Left ventricle myocardium superior (tissue), 1 donor: ENCODE data around the gene USH2A. TPM values are rescaled to one million over a fixed set of nuclear protein-coding genes. Genes with fewer than 3 reads are reported as not detected.
"Not testable (repeated sequence)": the region's sequence is repeated elsewhere in the genome, so short reads cannot be mapped to it uniquely, and the experiment has no call there.

Experiments used
- ATAC-seq: fragments of 200-7000 bp; cut with Tn5 transposase; one replicate; pipeline ENCODE4 v1.9.1; 2020; ENCODE audit warnings: mild to moderate bottlenecking, moderate library complexity
- DNase-seq: peaks from one replicate; pipeline ENCODE4 v3.0.0-alpha.2; 2020
- intact Hi-C: fragments of 100-400 bp; cut with micrococcal nuclease; formaldehyde crosslinking; loops from one replicate; pipeline ENCODE4 v1.11.0; 2022
- total RNA-seq: library from RNA; stranded (reverse); fragmentation: NEBNext Ultra II Directional; extraction: Animal tissue kit (Norgen Biotek cat#: 25700); gene quantifications from one replicate; pipeline ENCODE4 v1.2.1, GENCODE V29; 2021
- donor health status: DM: no; HTN: yes; CAD: no; lungs with severe emphysema.

USH2A gene
- total RNA-seq, 1 donor from 2014 or later, result 2.3 TPM

DNA sequence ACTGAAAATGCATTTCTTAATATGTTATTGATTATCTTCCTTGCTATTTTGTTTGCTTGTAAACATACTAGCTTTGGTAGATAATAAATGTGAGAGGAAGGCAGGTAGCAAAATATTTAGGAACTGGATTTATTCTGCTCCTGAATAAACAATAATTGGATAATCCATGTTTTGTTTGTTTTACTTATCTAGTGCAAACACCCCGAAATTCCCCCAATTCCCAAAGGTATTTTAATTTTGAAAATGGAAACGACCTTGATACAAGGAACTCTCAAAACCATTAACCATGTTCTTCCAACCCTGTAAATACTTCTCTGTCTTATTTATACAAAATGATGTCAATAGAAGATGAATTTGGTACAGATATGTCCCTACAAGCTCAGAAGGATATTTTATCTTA, 3.0 kb downstream of the USH2A start:
- intact Hi-C loops, result no loop called here
- no peak for ATAC-seq
- no peak for DNase-seq

DNA sequence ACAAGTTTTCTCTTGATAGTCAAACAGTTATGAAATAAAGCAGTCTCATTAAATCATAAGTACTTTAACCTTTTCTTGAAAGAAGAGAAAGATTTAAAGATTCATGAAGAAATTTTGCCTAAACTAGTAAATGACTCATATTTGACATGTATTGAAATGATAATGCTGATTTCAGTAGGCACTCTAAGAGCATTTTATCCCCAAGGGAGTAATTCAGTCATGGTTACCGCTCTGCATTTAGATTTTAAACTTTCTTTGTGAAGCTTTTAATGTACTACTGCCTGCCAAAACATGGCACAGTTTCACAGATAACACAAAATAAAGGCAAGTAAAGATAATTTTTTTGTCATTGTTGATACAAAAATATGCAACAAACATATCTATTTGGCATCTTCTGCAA, 6.8 kb downstream of the USH2A start:
- intact Hi-C loops, result no loop called here
- DNase-seq, result no peak
- no peak for ATAC-seq

DNA sequence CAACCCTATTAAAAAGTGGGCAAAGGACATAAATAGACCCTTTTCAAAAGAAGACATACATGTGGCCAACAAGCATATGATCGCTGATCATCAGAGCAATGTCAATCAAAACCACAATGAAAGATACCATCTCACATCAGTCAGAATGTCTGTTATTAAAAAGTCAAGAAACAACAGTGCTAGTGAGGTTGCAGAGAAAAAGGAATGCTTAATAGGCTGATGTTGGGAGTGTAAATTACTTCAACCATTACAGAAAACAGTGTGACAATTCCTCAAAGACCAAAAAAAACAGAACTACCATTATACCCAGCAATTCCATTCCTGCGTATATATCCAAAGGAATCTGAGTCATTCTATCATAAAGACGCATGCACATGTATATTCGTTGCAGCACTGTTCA, 13.2 kb downstream of the USH2A start:
- ATAC-seq (no peak), DNase-seq (no peak)

GRCh38 chr1:216390956-216391355, 32.3 kb downstream of the USH2A start:
- no peak for ATAC-seq
- DNase-seq, result no peak
- intact Hi-C loops, result no loop called here

More for the DNA sequence above, 13.2 kb downstream of the USH2A start:
- intact Hi-C loops, result no loop called here

DNA sequence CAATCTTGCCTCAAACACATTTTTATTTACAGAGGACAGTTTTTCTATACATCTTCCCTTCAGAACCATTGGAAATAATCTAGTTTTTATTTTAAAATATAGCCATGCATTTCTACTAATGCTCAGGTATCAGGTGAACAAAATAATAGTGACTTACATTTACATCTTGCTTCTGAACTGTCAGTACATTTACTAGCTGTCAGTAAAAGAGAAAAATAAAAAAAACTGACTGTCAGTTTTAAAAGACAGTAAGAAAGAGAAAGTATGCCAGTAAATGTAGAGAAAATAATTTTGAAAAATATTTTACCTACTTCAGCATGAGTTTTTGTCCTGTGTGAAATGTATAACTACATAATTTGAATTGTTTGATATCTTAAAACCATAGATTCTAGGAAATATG, 33.5 kb downstream of the USH2A start:
- intact Hi-C loops, result no loop called here
- DNase-seq, result no peak

GRCh38 chr1:216388558-216388957, 34.7 kb downstream of the USH2A start:
- ATAC-seq (no peak), DNase-seq (no peak)
- intact Hi-C loops, result no loop called here

More for the DNA sequence above, 33.5 kb downstream of the USH2A start:
- ATAC-seq, result no peak

GRCh38 chr1:216387782-216388181, 35.5 kb downstream of the USH2A start:
- DNase-seq, result no peak
- ATAC-seq, result no peak
- intact Hi-C loops, result no loop called here

GRCh38 chr1:216379441-216379840, 43.8 kb downstream of the USH2A start:
- intact Hi-C loops, result no loop called here
- ATAC-seq, result no peak
- no peak for DNase-seq

- intact Hi-C loops, result no loop called here
- DNase-seq (no peak), ATAC-seq (no peak)
Measured at GRCh38 chr1:216368249-216368648, 55.0 kb downstream of the USH2A start.

DNA sequence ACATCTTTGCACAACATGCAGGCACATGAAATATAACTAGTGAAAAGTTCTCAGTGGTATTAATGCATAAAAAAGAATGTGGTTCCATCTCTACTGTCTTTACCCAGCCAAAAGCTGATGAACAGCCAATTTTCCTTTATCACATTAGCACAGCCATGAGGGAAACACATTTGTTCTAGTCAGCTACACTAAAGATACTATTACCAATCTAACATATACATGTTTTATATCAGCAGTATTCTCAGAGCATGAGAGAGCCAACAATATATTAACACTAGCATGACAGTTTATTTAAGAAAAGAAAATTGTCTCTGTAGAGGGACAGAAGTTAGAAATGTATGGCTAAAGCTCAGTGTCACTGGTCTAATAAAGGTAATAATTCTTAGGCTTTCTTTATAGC, 56.3 kb downstream of the USH2A start:
- intact Hi-C loops, result no loop called here
- ATAC-seq (no peak), DNase-seq (no peak)

GRCh38 chr1:216356945-216357344, 66.3 kb downstream of the USH2A start:
- DNase-seq (no peak), ATAC-seq (no peak)
- intact Hi-C loops, result no loop called here

DNA sequence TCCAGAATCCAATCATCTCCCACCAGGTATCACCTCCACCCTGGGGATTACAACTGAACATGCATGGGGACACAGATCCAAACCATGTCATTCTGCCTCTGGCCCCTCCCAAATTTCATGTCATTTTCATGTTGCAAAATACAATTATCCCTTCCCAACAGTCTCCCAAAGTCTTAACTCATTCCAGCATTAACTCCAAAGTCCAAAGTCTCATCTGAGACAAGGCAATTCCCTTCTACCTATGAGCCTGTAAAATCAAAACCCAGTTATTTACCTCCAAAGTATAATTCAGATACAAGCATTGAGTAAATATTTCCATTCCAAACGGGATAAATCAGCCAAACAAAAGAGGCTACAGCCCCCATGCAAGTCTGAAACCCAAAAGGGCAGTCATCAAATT, 73.1 kb downstream of the USH2A start:
- intact Hi-C loops, result no loop called here
- no peak for ATAC-seq
- no peak for DNase-seq

DNA sequence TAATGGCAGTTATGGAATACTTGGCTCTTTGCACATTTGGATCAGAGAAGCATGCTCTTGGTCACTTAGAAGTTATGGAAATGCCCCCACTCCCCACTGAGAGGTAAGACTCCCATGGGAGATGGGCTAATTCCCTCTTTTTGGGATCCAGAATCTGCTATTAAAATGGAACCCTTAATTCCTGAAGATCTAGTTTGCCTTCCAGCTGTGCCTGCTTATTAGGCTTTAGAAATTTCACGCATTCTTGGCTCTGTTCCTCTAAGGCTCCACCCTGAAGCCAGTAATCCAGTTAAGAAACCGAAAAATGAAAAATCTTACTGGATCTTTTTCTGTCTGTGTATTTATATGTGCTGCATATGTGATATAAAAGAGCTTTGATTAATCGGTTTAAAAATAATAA, 76.7 kb downstream of the USH2A start:
- no peak for DNase-seq
- ATAC-seq, result no peak
- intact Hi-C loops, result no loop called here

DNA sequence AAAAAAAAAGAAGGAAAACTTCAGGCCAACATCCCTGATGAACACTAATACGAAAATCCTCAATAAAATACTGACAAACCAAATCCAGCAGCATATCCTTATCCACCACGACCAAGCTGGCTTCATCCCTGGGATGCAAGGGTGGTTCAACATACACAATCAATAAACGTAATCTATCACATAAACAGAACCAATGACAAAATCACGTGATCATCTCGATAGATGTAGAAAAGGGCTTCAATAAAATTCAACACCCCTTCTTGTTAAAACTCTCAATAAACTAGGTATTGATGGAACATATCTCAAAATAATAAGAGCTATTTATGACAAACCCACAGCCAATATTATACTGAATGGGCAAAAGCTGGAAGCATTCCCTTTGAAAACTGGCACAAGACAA, 82.7 kb downstream of the USH2A start:
- ATAC-seq, DNase-seq, intact Hi-C loops: not testable (repeated sequence)

- intact Hi-C loops, result no loop called here
- no peak for DNase-seq
- ATAC-seq, result no peak
Measured at GRCh38 chr1:216332462-216332861, 90.8 kb downstream of the USH2A start.

DNA sequence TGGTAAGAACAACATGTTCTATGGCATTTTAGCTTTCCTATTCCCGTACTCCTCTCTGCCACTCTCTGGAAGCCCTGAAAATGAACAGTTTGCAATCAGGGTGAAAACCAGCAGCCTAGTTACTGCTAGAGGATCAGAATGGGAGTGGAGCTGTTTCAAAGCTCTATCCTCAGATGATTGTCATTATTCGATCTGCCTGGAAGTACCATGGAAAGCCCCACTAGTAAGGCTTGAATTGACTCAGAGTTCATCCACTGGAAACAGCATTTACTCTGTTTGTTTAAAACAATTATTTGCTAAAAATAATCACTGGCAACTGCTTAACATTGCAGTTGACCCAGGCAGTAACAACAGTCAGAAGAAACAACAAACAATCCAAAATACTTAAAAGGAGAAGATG, 91.2 kb downstream of the USH2A start:
- ATAC-seq (no peak), DNase-seq (no peak)
- intact Hi-C loops, result no loop called here

DNA sequence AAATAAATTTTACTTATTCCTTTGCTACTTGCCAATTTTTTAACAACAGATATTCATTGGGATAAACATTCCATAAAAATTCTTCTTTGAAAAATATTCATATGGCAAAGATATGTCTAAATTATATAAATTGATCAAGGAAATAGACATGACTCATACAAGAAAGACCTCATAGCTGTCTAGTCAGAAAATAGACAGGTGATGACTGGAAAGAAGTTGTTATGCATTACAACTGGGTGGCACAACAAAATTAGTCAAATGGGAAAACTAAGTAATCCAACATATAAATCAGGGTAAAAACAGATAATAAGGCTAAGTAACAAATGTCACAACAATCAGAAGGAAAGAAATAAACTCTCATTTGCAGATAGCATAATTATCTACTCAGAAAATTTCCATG, 92.0 kb downstream of the USH2A start:
- no peak for ATAC-seq
- no peak for DNase-seq
- intact Hi-C loops, result no loop called here

- ATAC-seq (no peak), DNase-seq (no peak)
- intact Hi-C loops, result no loop called here
Measured at GRCh38 chr1:216330262-216330661, 93.0 kb downstream of the USH2A start.

DNA sequence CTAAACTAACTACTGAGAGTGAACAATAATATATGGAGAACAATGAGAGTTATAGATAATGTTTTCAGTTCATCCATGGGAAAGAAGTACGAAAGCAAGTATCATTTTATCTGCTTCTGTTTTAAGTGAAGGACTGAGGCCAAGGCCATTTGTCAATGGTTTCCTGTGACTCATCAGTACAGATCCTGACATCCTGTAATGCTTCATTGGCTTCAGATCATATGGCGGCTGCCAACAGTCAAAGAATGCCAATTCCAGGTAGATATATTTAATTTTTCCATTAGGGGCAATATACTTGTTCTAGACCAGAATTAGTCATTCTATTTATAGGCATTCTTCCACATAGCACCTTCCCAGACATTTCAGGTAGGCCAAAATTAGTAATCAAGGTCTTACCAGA, 97.3 kb downstream of the USH2A start:
- DNase-seq, result no peak
- intact Hi-C loops, result no loop called here
- ATAC-seq, result no peak

- ATAC-seq (no peak), DNase-seq (no peak)
- intact Hi-C loops, result no loop called here
Measured at GRCh38 chr1:216325336-216325735, 97.9 kb downstream of the USH2A start.

DNA sequence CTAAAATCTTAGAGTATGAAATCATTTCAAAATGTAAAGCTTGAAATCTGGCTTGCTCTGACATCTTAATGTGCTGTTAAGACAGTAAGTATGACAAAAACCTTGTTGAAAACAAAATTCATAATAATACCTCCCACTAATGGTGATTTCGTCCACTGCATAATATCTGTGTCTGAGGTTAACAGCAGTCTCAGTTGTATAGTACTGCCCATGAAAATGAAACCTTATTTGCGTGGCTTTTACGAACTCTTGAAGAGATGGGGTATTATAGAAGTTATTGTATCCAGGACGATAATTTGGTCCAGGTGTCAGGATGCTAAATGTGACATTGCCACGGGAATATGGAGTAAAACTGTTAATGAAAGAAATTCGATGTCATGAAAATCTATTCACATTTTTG, 99.9 kb downstream of the USH2A start:
- no peak for DNase-seq
- intact Hi-C loops, result no loop called here
- no peak for ATAC-seq

GRCh38 chr1:216314379-216315095, 108.7 kb downstream of the USH2A start:
- intact Hi-C loops, result no loop called here
- no peak for ATAC-seq
- DNase-seq, result no peak
